ENCODE data around the gene NKIRAS2. TPM values are rescaled to one million over a fixed set of nuclear protein-coding genes. Genes with fewer than 3 reads are reported as not detected.

Gene NKIRAS2
- total and polyA plus RNA-seq, 2 of the 13 experiments (the other 11 are each of a cell fraction or from before 2014, with no cell fraction given): 27.9 to 42.0 TPM

DNA sequence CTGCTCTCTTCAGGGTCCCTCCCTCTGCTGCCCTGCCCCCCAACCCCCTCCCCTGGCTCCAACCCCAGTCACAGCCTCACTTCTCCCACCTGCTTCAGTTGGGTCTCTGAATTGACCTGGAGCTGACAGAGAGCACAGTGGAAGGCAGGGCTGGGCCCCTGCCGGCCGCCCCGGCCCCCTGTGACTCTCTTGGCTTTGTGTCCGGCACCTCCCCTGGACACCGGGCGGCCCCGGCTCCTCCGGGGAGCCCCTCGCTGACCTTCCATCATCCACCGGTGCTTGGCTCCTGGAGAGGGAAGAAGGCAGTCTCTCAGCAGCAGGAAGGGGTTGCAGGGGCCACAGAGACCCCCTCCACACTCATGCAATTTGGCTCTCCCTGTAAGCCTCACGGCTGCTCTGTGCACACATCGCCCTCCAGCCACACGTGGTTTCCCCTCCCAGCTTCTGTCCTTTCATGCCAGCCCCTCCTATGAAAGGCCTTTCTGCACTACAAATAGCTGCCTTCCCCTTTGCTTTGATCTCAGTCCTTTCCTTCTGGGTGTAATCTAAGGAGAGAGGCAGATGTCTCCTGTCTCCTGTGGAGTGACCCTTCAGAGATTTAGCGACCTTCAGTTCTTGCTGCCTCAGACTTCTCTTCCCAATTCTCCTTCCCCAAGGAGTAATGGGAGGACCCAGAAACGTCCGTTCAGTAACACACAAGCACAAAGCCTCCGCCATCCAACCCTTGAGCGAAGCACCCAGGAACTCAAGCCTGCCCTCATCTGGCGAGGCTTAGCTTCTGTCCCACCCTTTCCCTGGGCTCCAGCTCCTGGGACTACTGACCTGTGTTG lies 8.3 kb downstream of the NKIRAS2 start (continued):
- TF ChIP-seq CBX2 (IDR thresholded peaks at IDR 0.05; ENCODE audit: low read depth, low read length) (no peak), CBX2 (CRISPR knock-in tag; IDR thresholded peaks at IDR 0.05; ENCODE audit: low read depth) (no peak), RFX3 (CRISPR knock-in tag; IDR thresholded peaks at IDR 0.05) (no peak), ZNF282 (IDR thresholded peaks at IDR 0.05; ENCODE audit: partially characterized antibody) (no peak), ZNF614 (CRISPR knock-in tag; IDR thresholded peaks at IDR 0.05; ENCODE audit: borderline replicate concordance) (0 out of 2 replicates have a peak, but pooled peaks have one; percentile 49), ZNF644 (CRISPR knock-in tag; IDR thresholded peaks at IDR 0.05; ENCODE audit: low read depth) (peak; percentile 37; the same call in 1 of the 2 replicates), GZF1 (CRISPR knock-in tag; IDR thresholded peaks at IDR 0.05) (no peak), GLI4 (CRISPR knock-in tag; IDR thresholded peaks at IDR 0.05; ENCODE audit: borderline replicate concordance) (no peak), RORA (CRISPR knock-in tag; IDR thresholded peaks at IDR 0.05) (no peak), ZNF20 (CRISPR knock-in tag; IDR thresholded peaks at IDR 0.05) (no peak), SIX1 (CRISPR knock-in tag; IDR thresholded peaks at IDR 0.05; ENCODE audit: borderline replicate concordance) (no peak), PHF8 (CRISPR knock-in tag; IDR thresholded peaks at IDR 0.05) (peak; percentile 56), TRIM24 (CRISPR knock-in tag; IDR thresholded peaks at IDR 0.05) (no peak), HMG20B (CRISPR knock-in tag; conservative IDR thresholded peaks at IDR 0.05) (no peak), ZNF607 (CRISPR knock-in tag; IDR thresholded peaks at IDR 0.05; ENCODE audit: borderline replicate concordance) (no peak), HDAC6 (IDR thresholded peaks at IDR 0.05; ENCODE audit: low read depth, low read length) (no peak), SP2 (CRISPR knock-in tag; IDR thresholded peaks at IDR 0.05) (no peak), ZNF580 (CRISPR knock-in tag; IDR thresholded peaks at IDR 0.05; ENCODE audit: borderline replicate concordance, low read depth) (peak; percentile 82; the same call in 1 of the 2 replicates), GFI1 (CRISPR knock-in tag; IDR thresholded peaks at IDR 0.05; ENCODE audit: borderline replicate concordance) (no peak), ZNF557 (CRISPR knock-in tag; IDR thresholded peaks at IDR 0.05) (no peak), SP1 (IDR thresholded peaks at IDR 0.05) (no peak), SP1 (CRISPR knock-in tag; IDR thresholded peaks at IDR 0.05) (no peak), SKIL (CRISPR knock-in tag; IDR thresholded peaks at IDR 0.05; ENCODE audit: borderline replicate concordance) (no peak), FOSL1 (CRISPR knock-in tag; IDR thresholded peaks at IDR 0.05; ENCODE audit: borderline replicate concordance) (no peak), SRY (CRISPR knock-in tag; IDR thresholded peaks at IDR 0.05) (no peak; the same call in 1 of the 2 replicates), ZNF12 (CRISPR knock-in tag; IDR thresholded peaks at IDR 0.05) (no peak), PRMT3 (CRISPR knock-in tag; IDR thresholded peaks at IDR 0.05; ENCODE audit: borderline replicate concordance, low read depth) (no peak)
- TF ChIP-seq, protein P1, sequence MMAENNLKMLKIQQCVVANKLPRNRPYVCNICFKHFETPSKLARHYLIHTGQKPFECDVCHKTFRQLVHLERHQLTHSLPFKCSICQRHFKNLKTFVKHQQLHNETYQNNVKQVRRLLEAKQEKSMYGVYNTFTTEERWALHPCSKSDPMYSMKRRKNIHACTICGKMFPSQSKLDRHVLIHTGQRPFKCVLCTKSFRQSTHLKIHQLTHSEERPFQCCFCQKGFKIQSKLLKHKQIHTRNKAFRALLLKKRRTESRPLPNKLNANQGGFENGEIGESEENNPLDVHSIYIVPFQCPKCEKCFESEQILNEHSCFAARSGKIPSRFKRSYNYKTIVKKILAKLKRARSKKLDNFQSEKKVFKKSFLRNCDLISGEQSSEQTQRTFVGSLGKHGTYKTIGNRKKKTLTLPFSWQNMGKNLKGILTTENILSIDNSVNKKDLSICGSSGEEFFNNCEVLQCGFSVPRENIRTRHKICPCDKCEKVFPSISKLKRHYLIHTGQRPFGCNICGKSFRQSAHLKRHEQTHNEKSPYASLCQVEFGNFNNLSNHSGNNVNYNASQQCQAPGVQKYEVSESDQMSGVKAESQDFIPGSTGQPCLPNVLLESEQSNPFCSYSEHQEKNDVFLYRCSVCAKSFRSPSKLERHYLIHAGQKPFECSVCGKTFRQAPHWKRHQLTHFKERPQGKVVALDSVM (CRISPR knock-in tag; IDR thresholded peaks at IDR 0.05): no peak

Data from HepG2 (cell line).